Inflammatory macrophage treated with lipopolysaccharide for 1 hour (primary cell): ENCODE measurements around the gene MYO7B.

Experiments used
- DNase-seq, 2 donors: peaks; one replicate each; pipeline ENCODE4 v3.0.0-alpha.2; 2020 to 2022

Gene MYO7B

DNA sequence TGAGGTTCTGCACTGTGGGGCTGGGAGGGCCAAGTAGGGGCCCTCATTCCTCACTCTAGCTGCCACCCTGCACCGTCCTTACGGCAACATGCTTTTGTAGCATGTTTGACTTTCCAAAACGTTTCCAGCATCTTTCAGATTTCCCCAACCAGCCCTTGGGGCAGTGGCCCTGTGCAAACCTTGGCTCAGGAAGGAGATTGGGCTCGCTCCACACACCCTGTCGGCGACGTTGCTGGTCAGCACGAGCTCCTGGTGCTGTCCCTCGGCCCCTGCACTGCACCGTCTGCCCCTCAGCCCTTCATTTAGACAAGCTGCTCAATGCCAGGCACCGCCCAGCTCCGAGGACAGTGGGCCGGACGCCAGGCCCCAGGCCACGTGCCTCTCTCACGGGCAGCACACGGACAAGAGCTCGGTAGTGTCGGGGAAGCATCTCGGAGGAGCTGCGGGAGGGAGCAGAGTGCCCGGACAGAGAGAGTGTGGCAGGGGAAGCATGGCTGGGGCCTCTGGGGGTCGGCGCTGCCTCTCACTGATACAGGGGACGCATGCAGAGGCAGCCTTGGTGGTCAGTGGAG is 117.4 kb downstream of the MYO7B start:
- DNase-seq = no peak

DNA sequence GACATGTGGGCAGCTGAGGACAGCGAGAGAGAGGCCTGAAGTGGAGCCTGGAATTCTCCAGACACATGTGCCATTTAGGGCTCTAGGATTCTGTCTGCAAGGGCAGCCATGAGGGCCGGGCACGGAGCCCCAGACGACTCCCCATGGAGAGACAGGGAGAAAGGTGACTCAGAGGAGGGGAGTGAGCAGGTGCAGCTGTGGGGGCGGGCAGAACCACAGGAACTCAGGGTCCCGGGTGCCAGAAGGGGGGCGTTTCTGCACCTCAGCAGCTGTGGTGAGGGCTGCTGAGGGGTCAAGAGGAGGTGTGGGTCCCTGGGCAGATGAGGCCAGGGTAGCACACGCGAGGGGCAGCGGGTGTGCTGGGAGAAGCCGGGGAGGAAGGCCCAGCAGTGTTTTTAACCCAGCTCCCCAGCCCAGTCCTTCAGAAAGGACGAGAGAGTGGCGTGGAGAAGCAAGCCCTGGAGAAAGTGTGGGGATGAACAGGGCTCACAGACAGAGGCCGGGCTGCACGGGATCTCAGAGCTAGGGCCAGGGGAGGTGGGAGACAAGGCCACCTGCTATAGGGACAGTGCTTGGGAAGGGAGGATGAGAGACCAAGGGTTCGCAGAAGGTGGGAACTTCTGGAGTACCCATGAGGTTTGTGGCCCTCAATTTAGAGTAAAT is 118.1 kb downstream of the MYO7B start:
- no peak for DNase-seq

DNA sequence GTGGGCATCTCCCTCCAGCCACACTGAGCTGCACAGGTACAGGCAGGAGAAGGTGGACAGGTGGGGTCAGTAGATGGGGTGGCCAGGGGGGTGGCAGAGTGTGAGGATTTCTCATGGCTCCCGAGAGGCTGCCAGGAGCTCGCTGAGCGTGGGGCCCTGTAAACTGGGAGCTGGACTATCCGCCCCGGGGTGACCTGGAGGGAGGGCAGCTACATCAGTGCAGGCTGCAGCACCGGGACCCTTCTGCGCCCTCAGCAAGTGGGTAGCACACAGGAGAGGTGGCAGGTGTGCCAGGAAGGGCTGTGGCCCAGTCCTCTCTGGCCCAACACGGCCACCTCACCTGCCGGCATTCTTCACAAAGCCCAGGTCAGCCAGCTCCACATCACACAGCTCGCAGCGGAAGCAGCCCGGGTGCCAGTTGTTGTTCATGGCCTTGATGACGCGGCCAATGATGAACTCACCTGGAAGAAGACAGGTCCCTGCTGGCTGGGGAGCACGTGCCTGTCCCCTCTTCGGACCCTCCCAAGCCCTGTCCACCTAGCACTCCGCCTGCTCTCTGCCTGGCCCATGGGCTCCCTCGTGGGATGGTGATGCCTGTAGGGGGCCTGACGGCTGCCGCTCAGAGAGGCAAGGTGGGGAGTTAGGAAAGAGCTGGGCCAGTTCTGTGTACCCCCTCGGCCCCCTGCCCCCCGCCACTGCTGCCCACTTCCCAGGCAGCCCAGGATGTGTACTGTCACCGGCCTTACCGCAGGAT is 118.8 kb downstream of the MYO7B start:
- DNase-seq = no peak

DNA sequence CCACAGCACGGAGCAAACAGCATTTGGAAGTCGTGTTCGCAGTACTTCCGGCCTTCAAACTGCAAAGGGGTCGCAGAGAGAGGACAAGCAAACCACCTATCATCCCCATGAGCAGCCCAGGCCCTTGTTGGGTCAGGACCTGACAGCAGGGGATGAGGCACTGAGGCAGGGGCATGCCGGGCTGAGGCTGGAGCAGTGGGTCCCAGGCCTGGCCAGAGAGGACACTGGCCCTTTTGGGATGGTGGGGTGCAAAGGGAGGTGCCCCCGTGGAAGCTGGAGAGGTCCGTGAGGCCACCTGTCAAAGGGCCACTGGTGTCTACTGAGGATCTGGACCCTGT is 119.3 kb downstream of the MYO7B start:
- no peak for DNase-seq

DNA sequence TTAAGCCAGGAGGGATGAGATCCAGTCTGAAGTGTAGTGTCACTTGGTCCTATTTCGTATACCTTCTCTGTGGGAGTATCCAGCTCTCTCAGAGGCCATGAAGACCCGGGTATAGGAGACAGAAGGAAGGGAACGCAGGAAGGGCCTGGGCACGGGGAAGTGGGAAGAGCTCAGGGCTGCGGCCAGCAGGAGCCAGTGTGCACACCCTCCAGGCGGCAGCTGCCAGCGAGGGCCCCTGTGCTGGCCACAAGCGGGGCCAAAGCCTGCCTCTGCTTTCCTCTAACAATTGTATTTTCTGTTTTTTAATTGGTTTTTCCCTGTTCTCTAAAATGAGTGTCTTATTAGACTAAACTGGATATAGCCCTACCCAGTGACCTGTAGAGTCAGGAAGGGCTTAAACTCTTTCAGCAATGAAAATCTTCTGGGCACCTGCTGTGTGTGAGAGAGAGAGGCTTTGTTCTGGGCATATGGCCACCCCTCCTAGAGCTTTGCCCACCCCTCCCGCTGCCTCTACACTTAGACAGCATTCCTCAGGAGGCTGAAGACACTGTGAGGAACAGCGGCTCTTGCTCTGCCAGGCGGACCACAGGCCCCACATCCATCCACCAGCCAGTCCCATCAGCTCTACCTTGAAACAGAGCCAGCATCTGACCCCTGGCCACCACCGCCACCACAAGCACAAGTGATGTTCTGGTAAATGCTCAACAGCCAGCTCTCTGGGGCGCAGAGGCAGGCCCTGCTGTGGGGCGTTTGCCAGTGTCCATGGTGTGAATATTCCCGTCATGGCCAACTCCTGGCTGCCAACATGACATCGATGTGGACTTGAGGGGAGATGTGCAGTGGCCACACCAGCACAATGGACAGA is 120.0 kb downstream of the MYO7B start:
- DNase-seq = no peak

DNA sequence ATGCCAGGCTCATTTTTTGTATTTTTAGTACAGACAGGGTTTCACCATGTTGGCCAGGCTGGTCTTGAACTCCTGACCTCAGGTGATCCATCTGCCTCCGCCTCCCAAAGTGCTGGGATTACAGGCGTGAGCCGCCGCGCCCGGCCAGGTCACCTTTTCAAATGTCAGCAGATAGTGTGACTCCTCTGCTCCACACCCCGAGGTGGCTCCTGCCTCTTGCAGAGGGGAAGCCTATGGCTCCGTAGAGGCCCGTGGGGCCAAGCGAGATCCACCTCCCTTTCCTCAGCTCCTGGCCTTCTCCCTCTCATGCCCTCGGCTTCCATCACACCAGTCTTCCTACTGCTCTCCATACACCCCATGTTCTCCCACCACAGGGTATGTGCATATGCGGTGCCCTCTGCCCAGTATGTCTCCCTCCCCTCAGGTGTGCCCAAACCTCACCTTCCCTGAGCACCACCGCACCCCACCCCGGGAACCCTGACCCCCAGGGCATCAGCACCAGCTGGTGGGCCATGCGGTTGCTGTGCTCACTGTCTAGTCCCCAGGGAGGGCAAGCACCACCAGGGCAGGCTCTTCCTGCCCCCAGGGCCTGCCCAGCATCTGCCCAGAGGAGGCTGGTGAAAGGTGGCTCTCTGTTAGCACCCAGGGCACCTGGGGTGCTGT is 121.2 kb downstream of the MYO7B start:
- no peak for DNase-seq

DNA sequence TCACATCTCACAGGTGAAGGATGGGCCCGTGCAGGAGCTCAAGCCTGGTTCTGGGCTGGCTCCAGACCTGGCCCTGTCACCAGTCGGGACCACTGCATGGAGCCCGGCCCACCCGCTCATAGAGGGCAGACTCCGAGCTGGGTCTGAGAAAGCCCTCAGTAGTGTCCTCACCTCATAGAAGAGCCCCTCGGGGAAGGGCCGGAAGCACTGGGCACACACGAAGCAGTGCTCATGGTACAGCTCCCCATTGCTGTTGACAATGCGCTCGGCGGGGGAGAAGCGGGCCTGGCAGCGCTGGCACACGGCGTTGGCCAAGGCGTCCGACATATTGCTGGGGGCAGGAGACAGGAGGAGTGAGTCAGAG is 121.7 kb downstream of the MYO7B start:
- no peak for DNase-seq

DNA sequence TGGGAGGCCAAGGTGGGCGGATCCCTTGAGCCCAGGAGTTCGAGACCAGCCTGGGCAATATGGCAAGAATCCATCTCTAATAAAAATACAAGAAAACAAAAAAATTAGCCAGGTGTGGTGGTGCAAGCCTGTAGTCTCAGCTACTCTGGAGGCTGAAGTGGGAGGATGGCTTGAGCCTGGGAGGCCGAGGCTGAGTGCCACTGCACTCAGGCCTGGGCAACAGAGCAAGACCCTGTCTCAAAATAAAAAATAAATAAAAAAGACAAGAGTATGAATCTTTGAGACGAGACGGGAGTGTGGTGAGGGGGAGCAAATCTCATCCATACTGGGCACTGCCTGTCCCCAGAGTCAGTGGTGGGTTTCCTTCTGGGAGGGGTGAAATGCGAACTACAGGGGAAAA is 122.7 kb downstream of the MYO7B start:
- no peak for DNase-seq

DNA sequence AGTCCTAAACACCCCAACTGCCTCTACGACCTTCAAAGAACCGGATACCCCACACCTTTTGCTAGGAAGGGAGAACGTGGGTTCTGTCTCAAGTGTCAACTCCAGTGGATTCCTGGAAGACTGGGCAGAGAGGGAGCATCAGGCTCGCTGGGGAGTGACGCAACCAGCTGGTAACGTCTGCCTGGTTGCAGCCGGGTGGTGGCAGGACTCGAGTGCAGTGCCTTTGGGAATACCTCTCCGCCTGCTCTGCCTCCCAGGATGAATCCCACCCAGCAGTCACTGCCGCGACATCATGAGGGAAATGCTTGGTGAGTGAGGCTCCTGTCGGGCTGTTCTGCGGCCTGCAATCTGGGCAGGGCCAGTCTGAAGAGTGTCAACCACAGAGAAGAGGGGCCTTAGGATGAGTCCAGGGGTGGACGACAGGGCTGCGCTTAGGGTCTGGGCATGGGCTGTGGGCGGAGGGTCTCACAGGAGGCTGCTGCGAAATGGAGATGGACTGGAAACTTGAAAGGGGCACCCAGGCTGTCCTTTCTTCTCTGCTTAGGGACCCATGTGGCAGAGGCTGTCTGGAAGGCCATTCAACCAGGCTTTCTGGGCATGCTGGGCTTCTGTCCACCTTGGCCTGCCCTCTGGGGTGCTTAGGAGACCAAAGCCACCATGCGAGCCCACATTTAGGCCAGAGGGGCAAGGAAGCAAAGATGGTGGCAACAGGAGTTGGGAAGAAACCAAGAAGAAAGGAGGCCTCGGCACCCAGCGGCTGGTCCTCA is 123.3 kb downstream of the MYO7B start:
- DNase-seq = no peak

DNA sequence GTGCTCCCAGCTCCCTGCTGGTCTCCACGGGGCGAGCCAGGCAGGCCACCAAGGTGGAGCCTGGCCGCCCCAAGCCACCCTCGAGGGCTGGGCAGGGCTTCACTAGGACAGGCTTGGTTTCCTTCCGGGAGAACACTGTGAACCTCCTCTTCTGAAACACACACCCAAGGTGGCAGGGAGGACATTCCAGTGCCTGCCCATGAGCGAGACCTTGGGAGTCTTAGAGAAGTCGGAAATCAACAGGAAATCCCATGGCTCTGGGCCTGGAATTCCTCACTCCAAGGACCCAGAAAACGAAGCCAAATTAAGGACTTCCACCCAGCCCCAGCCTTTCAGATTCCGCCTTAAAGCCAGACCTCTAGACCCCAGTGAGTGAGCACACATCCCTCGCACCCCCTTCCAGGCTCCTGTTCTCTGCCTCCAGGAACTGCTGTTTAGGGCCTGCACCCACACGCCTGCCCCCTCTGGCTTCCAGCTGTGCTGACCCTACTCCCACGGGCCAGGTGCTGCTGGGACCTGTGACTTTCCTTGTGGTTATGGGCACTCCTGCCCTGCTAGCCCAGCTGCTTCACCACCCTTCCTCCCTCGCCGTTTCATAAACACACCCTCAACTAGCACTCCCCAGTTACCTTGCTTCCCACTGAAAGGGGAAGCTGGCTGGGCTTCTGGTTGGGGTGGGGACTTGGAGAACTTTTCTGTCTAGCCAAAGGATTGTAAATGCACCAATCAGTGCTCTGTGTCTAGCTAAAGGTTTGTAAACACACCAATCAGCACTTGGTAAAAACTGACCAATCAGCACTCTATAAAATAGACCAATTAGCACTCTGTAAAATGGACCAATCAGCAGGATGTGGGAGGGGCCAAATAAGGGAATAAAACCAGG is 124.2 kb downstream of the MYO7B start:
- no peak for DNase-seq

DNA sequence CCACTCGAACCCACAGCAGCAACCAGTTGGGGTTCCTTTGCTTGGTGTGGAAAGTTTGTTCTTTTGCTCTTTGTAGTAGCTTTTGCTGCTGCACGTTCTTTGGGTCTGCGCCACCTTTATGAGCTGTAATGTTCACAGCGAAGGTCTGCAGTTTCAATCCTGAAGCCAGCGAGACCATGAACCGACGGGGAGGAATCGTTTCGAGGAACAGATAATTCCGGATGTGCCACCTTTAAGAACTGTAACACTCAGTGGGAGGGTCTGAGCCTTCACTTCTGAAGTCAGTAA is 124.8 kb downstream of the MYO7B start:
- no peak for DNase-seq

DNA sequence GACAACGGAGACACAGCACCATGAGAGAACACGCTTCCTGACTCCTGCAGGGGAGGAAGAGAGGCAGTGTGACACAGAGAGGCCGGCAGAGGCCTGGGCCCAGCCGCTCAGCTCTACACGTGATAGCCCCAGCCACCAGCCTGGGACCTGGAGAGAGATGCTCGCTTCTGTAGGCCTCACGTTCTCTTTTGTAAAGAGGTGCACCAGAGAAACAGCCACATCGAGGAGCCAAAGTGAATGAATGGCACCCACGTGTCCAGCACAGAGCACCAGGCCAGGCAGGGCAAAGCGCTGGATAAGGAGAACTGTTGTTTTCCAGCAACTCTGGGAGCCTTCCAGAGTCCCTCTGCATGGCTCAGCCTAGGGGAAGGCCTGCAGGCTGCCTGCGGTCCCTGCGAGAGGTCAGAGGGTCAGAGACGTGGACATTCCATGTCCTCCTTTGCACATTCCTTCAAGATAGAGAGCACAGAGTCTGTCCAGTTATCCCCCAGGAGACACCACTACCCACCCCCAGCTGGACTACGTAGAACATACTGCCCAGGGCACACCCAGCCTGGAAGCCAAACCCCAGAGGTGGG is 125.7 kb downstream of the MYO7B start:
- DNase-seq = no peak

DNA sequence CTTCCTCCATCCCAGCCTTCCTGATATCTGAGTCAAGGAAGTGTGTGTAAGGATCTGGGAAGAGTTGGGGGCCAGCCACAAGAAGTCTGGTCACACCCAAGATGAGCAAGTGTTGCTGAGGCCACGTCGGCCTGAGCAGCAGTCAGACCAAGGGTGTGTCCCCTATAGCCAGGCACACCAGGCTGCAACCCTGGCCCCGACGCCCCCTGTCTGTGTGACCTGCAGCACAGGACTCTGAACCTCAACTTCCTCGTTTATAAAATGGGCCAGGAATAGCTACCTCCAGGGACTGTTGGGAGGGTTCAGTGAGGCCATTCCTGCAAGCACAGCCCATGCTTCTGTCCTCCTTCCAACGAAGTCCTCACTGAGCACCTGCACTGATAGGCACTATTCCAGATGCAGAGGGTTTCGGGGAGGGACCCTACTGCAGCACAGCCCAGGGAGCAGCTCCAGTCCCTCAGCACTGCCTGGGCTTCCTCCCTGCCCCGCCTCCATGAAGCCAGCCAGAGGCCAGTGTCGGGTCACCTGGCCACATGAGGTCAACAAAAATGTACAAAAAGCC is 126.5 kb downstream of the MYO7B start:
- no peak for DNase-seq

DNA sequence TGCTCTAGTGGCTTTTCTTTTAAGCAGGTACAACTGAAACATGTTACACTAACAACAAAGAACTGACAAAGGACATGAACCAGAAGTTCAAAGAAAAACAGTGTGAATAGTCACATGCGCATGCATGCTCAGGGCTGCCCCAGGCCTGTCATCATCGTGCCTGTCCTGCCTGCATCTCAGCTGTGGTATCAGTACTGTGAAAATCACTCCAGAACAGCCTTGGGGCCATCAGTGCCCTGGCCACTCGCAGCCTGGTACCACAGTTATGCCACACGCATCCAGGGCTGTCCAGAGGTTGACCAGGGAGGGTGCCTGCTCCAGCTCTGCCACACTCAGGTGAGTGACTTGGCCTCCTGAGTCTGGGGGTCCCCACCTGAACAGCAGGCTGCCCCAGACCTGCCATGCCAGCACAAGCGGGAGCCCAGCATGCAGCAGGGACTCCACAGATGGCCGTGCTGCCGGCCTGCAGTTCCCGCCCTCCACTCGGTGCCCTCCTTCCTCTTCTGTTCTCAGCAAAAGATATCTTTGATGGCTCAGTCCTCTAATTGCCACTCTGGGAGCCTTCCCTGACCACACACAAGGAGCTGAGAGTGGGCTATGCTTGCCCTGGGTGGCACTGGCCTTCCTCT is 127.6 kb downstream of the MYO7B start:
- no peak for DNase-seq

DNA sequence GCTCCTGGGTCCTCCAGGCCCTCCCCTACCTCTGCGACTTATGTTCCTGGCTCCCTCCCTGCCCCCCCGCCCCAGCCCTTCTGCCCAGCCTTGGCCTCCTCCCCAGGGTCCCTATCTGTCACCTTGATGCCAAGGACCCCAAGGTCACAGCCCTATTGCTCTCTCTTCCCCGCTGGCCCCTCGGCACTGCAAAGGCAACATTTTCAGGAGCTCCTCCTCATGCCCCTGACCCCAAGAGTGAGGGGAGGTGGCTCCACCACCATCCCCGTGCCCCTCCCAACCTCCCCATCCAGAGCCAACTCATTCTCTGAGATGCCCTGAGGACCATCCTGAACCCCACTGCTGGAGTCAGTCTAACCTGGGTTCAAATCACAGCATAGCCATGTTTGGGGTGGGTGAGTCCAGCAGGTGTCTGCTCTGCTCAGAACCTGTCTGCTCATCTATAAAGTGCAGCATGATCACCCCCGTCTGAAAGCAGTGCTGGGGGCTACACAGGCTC is 128.1 kb downstream of the MYO7B start:
- no peak for DNase-seq

DNA sequence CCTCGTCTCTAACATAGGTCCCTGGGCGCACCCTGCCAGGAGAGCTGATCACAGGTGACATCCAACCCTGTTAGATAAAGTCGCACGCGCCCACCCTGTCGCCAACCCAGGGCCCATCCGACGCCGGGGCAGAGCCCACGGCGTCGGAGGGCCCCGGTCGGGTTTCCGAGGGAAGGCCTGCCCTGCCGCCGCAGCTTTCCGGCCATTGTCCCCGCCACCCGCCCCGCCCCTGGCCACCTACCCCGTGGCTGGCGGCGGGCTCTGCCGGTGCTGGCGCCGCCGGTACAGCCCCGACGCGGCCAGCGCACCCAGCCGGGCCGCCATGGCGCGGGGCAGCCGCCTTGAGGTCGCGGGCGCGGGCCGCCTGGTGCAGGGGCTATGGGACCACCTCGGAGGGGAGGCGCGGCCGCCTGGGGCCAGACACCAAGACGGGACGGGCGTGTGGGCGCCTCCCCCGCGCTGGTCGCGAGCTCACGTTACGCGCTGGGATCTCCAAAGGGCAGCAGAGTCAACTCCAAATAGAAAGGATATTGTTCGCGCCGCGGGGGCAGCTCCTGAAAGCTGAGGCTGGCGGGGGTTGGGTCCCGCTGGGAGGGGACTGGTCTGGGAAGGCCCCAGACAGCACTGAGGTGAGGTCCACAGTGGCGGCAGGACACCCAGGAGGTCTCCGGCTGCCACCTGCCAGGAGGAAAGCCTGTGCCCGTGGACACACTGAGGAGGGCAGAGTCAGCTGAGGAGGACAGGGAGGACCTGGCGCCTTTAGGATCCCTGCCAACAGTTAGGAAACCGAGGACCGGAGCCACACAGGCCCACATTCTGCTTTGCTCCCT is 128.8 kb downstream of the MYO7B start:
- DNase-seq = no peak

DNA sequence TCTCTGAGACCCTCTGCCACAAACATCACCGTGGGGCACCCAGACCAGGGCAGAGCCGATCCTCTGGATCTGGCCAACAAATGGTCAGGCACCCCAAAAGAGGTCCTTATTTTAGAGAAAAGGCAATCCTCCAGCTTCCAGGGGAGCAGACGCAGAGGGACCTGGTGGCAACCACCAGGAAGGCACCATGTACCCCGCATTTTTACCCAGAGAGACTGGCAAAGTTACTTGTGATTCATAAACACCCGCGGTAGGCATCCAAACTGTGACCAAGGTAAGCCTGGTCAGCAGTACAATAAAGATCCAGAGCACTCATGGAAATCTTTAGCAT is 129.4 kb downstream of the MYO7B start:
- no peak for DNase-seq

DNA sequence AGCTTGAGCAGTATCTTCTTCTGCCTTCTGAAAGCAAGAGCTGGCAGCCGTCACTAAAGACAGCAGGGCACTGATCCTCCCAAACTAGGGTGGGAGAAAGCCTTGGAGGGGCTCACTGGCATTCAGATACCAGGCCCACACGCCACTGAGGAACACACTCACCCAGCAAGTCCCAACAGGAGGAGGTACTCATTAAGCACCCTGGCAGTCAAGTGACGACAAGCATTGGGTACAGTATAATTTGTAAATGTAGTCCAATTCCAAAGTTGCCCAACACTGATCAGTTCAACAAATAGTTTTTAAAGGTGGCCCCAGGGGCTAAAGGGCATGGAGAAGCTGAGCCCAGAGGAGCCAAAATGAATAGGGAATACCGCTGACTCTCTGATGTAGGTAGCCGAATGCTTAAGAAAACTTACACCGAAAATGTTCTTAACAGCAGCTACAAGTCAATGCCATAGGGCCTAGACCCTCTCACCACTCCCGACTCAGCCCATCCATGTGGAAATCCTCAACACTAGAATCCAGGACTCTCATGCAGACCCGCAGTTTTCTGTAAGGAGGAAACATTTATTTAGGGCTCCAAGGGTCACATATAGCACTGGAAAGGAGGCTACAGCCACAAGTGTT is 129.9 kb downstream of the MYO7B start:
- DNase-seq = no peak

DNA sequence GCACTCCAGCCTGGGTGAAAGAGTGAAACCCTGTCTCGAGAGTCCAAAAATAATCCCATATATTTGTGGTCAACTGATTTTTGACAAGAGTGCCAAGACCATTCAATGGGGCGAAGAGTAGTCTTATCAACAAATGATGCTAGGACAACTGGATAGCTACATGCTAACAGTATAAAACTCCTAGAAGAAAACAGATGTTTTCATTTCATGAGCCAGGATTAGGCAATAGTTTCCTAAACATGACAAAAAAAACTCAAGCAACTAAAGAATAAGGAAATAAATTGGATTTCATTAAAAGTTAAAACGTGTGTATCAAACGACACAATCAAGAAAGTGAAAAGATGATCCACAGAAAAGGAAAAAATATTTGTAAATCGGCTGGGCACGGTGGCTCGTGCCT is 133.6 kb downstream of the MYO7B start:
- no peak for DNase-seq
